NCI-H526 treated with DMSO at 0.1 percent for 48 hours (cell line): Measurements from ENCODE around the gene SLC30A1.

ENCODE experiments used
- DNase-seq: peaks from one replicate; lab custom pipeline; 2025; lab: John Stamatoyannopoulos, UW

Gene SLC30A1

GRCh38 chr1:211524521-211524920, 54.4 kb downstream of the SLC30A1 start:
- no peak for DNase-seq

GRCh38 chr1:211522804-211523203, 56.2 kb downstream of the SLC30A1 start:
- no peak for DNase-seq
